ENCODE data around the gene OR7D4.
"Not testable (repeated sequence)": the region's sequence is repeated elsewhere in the genome, so short reads cannot be mapped to it uniquely, and the experiment has no call there.

The OR7D4 gene

GRCh38 chr19:9219489-9219888, at the start of gene OR7D4:
OR7D4 (minus strand) TSS chr19:9219589; CDS start chr19:9214837, 4,752 bp downstream.
- no peak for DNase-seq (ENCODE audit: low read depth in 2 of 2)

GRCh38 chr19:9251236-9251635, 31.8 kb upstream of the OR7D4 start:
- DNase-seq (ENCODE audit: low read depth in 2 of 2), result no peak

GRCh38 chr19:9250630-9251029, 31.2 kb upstream of the OR7D4 start, which contains the start of gene OR7E24:
OR7E24 (plus strand) TSS chr19:9250930; CDS start chr19:9251044, 114 bp downstream.
- no peak for DNase-seq (ENCODE audit: low read depth in 2 of 2)

- peak; percentile 39 to 49 for DNase-seq (ENCODE audit: low read depth in 2 of 2)
Observed at GRCh38 chr19:9205501-9206113, 13.8 kb downstream of the OR7D4 start.

GRCh38 chr19:9198044-9198443, 21.3 kb downstream of the OR7D4 start:
- not testable (repeated sequence) for DNase-seq (ENCODE audit: low read depth in 2 of 2)

GRCh38 chr19:9189535-9189934, 29.9 kb downstream of the OR7D4 start:
- DNase-seq (ENCODE audit: low read depth in 2 of 2), result no peak

- no peak for DNase-seq (ENCODE audit: low read depth in 2 of 2)
Observed at GRCh38 chr19:9187191-9187590, 32.2 kb downstream of the OR7D4 start.

- no peak for DNase-seq (ENCODE audit: low read depth in 2 of 2)
Observed at GRCh38 chr19:9183000-9183399, 36.4 kb downstream of the OR7D4 start.

GRCh38 chr19:9178901-9179300, 40.5 kb downstream of the OR7D4 start, which contains the start of gene OR7D2:
OR7D2 (plus strand) TSS chr19:9178979; CDS start chr19:9185782, 6,803 bp downstream.
- DNase-seq (ENCODE audit: low read depth in 2 of 2), result no peak

- no peak for DNase-seq (ENCODE audit: low read depth in 2 of 2)
Observed at GRCh38 chr19:9175326-9175725, 44.1 kb downstream of the OR7D4 start.

- DNase-seq (ENCODE audit: low read depth in 2 of 2), result no peak
Observed at GRCh38 chr19:9171393-9171991, 47.9 kb downstream of the OR7D4 start.

- DNase-seq (ENCODE audit: low read depth in 2 of 2), result no peak
Observed at GRCh38 chr19:9166846-9167245, 52.5 kb downstream of the OR7D4 start.

GRCh38 chr19:9165261-9165660, 54.1 kb downstream of the OR7D4 start:
- DNase-seq (ENCODE audit: low read depth in 2 of 2), result no peak

- no peak for DNase-seq (ENCODE audit: low read depth in 2 of 2)
Observed at GRCh38 chr19:9161427-9161826, 58.0 kb downstream of the OR7D4 start.
